Esophagus squamous epithelium (tissue), 5 donors: ENCODE data around the gene LMAN1L. TPM values are rescaled to one million over a fixed set of nuclear protein-coding genes. Genes with fewer than 3 reads are reported as not detected.

Source experiments
- DNase-seq: peaks from one replicate; lab custom pipeline; 2025; lab: John Stamatoyannopoulos, UW
- H3K27ac ChIP-seq, 4 donors: fragments of 200-600 bp; sonication (generic); one replicate each; pipeline ENCODE4 v1.5.1; 2016 to 2019; ENCODE audit warnings: mild to moderate bottlenecking in 1 of 4
- H3K27me3 ChIP-seq, 4 donors: fragments of 200-600 bp; sonication (generic); 1 replicate in 3 of 4; 2 replicates in 1 of 4; pipeline versions ENCODE4 v1.5.1 to v1.6.0; 2017 to 2021; ENCODE audit warnings: antibody characterized with exemption in 1 of 4
- H3K36me3 ChIP-seq, 3 donors: fragments of 200-600 bp; sonication (generic); one replicate each; pipeline ENCODE4 v1.5.1; 2016 to 2019
- H3K4me1 ChIP-seq, 3 donors: fragments of 200-600 bp; sonication (generic); one replicate each; pipeline ENCODE4 v1.5.1; 2017 to 2019
- H3K4me3 ChIP-seq, 4 donors: fragments of 200-600 bp; sonication (generic); 1 replicate in 3 of 4; 2 replicates in 1 of 4; pipeline ENCODE4 v1.5.1; 2016 to 2019; ENCODE audit warnings: mild to moderate bottlenecking in 2 of 4, moderate library complexity in 1 of 4
- H3K9me3 ChIP-seq, 3 donors: fragments of 200-600 bp; sonication (generic); one replicate each; pipeline ENCODE4 v1.5.1; 2016 to 2019
- POLR2A ChIP-seq, 4 donors: fragments of 450-650 bp; IDR thresholded peaks; one replicate each; pipeline ENCODE4 v1.6.1; 2017; ENCODE audit warnings: antibody characterized with exemption in 4 of 4, mild to moderate bottlenecking in 4 of 4, moderate library complexity in 3 of 4
- WGBS, 2 donors: methylation state at CpG; one replicate each; pipeline ENCODE4 v1.1.5; 2018; 5-methylcytosine and 5-hydroxymethylcytosine counted together
- intact Hi-C: fragments of 100-400 bp; cut with DNase I; formaldehyde crosslinking; loops from one replicate; pipeline ENCODE4 v1.15.0; 2022
- small RNA-seq, 4 donors: library from RNA; depleted of rRNA; stranded (forward); fragments of <200 nt; gene quantifications; one replicate each; pipeline ENCODE3, GENCODE V24; 2016
- total RNA-seq, 4 donors: library from RNA; depleted of rRNA; stranded (reverse); fragments of >200 nt; gene quantifications; one replicate each; pipeline ENCODE4 v1.1.0, GENCODE V29; 2016
- TF ChIP-seq, protein P1 (sequence below), 6 experiments: fragments of 450-650 bp in 4 of 6; fragments of 200-600 bp in 2 of 6; sonication (generic) in 2 of 6; IDR thresholded peaks; one replicate each; pipeline ENCODE4 v1.5.1; 2016 to 2019; ENCODE audit warnings: antibody characterized with exemption in 6 of 6, mild to moderate bottlenecking in 4 of 6, moderate library complexity in 4 of 6
- donor health status: DM: yes; HTN: yes; CAD: no.

LMAN1L gene
- total RNA-seq, 4 donors from 2014 or later, result 0.18 TPM; not detected in 3

DNA sequence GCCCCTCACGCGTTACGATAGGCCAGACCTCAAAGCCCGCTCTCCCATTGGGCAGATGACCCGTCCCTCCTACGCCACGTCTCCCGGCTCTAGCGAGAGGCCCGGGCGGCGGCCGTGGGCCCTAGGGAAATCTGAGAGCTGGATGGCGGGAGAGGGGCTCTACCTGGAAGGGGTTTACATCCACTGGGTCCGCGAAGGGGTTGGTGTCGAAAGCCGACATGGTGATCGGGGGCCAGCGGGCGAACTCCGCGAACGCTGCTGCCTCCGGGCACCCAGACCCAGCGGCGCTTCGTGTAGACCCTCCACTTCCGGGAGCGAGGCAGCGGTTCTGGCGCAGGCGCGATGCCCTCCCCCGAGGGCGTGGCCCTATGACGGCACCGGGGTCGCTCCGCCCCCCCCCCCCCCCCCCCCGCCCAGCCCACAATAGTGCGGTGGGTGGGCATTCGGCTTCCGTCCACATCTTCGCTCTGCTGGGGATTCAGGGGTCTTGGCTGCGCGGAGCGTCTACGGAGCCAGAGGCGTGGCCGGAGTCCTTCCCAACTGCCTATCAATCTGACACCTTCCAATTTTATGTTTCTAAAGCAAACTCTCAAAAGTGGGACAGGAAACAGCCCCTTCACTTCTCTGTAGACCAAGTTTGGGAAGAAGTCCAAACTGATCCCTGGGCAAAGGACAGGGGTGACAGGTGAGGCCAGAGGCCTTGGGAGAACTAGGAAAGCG lies 60.6 kb downstream of the LMAN1L start, which contains the start of gene SCAMP2:
Gene SCAMP2, minus strand, starts transcription at position 330 of the 720 bp plus-strand sequence. Its CDS starts 110 bp downstream, at position 220.
- Histone ChIP-seq H3K27ac (peak within 1 kb of the TSS; percentile 94 to 98 (median 96)), H3K27me3 (no peaks in the 10 kb centered on the region), H3K4me3 (peak within 1 kb of the TSS; percentile 59 to 98 (median 75)), H3K9me3 (no peaks in the 10 kb centered on the region), H3K36me3 (peaks cover 0 to under 1% (median 0%) of the 10 kb centered on the region in 3 donors), H3K4me1 (peaks cover 32 to 54% (median 48%) of the 10 kb centered on the region in 3 donors)
- peak; percentile 75 for DNase-seq
- WGBS, 2 donors, result 0 to 4% methylated on average over 1 to 5 of the region's 52 CpGs
- intact Hi-C loops, result no loop called here
- TF ChIP-seq POLR2A (IDR thresholded peaks at IDR 0.05), result peak in 3 of 4 donors; percentile 53 to 85 (median 72)
- TF ChIP-seq, protein P1, sequence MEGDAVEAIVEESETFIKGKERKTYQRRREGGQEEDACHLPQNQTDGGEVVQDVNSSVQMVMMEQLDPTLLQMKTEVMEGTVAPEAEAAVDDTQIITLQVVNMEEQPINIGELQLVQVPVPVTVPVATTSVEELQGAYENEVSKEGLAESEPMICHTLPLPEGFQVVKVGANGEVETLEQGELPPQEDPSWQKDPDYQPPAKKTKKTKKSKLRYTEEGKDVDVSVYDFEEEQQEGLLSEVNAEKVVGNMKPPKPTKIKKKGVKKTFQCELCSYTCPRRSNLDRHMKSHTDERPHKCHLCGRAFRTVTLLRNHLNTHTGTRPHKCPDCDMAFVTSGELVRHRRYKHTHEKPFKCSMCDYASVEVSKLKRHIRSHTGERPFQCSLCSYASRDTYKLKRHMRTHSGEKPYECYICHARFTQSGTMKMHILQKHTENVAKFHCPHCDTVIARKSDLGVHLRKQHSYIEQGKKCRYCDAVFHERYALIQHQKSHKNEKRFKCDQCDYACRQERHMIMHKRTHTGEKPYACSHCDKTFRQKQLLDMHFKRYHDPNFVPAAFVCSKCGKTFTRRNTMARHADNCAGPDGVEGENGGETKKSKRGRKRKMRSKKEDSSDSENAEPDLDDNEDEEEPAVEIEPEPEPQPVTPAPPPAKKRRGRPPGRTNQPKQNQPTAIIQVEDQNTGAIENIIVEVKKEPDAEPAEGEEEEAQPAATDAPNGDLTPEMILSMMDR (IDR thresholded peaks at IDR 0.05), result no peak

DNA sequence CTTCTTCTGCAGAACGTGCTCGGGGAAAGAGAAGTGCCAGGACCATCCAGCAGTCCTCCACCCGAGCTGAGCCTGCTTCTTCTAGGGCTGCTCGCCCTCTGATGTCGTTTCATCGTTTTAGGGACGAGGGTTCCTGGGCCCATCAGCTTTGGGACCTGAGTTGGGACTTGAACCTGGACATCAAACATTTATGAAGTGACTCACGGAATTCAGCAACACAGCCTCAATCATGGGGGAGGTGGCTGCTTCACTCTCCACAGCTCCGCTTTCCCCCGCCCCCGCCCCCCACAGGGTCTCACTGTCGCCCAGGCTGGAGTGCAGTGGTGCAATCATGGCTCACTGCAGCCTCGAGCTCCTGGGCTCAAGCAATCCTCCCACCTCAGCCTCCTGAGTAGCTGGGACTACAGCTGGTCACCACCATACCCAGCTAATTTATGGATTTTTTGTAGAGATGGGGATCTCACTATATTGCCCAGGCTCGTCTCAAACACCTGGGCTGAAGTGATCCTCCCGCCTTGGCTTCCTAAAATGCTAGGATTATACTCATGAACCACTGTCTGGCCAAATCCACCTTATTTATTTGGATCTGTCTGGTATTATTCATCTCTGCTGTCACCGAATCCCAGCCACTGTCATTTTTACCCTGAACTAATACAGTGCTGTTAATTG lies 61.3 kb downstream of the LMAN1L start:
- Histone ChIP-seq H3K36me3 (no peaks in the 10 kb centered on the region), H3K9me3 (no peaks in the 10 kb centered on the region), H3K27me3 (no peaks in the 10 kb centered on the region), H3K4me3 (peak overlapping the region; percentile 59 to 98 (median 75)), H3K4me1 (peaks cover 26 to 47% (median 41%) of the 10 kb centered on the region in 3 donors), H3K27ac (peak overlapping the region; percentile 94 to 98 (median 96))
- no peak for DNase-seq
- intact Hi-C loops, result no loop called here
- 24 to 32% methylated on average over 7 to 9 of the region's 16 CpGs for WGBS, 2 donors
- TF ChIP-seq POLR2A (IDR thresholded peaks at IDR 0.05), result no peak
- TF ChIP-seq, protein P1 (IDR thresholded peaks at IDR 0.05), result no peak

Small RNA genes lying within 50 kb of the gene (small RNA-seq; reads per million reads assigned to genes)
- 0 reads per million in 4 donors for gene CPLX3
- 0 reads per million in 4 donors for gene MIR4513
- 0.18 to 0.68 (median 0.26) reads per million in 4 donors for gene MIR6882

Other genes with a start within 250 kb of the LMAN1L start
- 100 to 1,000 TPM in 1 of 4 donors, 10 to 100 TPM in 3; 46.8 to 105 (median 58.0) TPM for gene CLK3, start 197.0 kb upstream of the LMAN1L start, total RNA-seq
- gene EDC3, start 116.8 kb upstream of the LMAN1L start, total RNA-seq, result 10 to 100 TPM in 3 of 4 donors, 1 to 10 TPM in 1; 10.0 to 17.4 (median 13.2) TPM
- gene CYP1A1, start 87.3 kb upstream of the LMAN1L start, total RNA-seq, result 1 to 10 TPM in 1 of 4 donors, under 1 TPM in 1, not detected in 2; 0.18 to 1.1 TPM
- gene CYP1A2, start 64.0 kb upstream of the LMAN1L start, total RNA-seq, result not detected
- gene CSK, start 30.8 kb upstream of the LMAN1L start, total RNA-seq, result 100 to 1,000 TPM in 1 of 4 donors, 10 to 100 TPM in 3; 30.6 to 130 (median 45.2) TPM
- under 1 TPM in 1 of 4 donors, not detected in 3; 0.11 TPM for gene CPLX3, start 13.8 kb downstream of the LMAN1L start, total RNA-seq
- gene ULK3, start 30.3 kb downstream of the LMAN1L start, total RNA-seq, result 100 to 1,000 TPM in 1 of 4 donors, 10 to 100 TPM in 3; 53.3 to 113 (median 60.9) TPM
- 100 to 1,000 TPM in 1 of 4 donors, 10 to 100 TPM in 3; 65.8 to 131 (median 88.7) TPM for gene SCAMP2, start 60.5 kb downstream of the LMAN1L start, total RNA-seq
- 10 to 100 TPM; 26.5 to 51.9 (median 47.9) TPM for gene MPI, start 77.2 kb downstream of the LMAN1L start, total RNA-seq
- 10 to 100 TPM; 29.3 to 71.8 (median 45.4) TPM for gene FAM219B, start 94.0 kb downstream of the LMAN1L start, total RNA-seq
- 100 to 1,000 TPM; 110 to 197 (median 172) TPM for gene COX5A, start 125.2 kb downstream of the LMAN1L start, total RNA-seq
- gene RPP25, start 143.9 kb downstream of the LMAN1L start, total RNA-seq, result 10 to 100 TPM in 3 of 4 donors, 1 to 10 TPM in 1; 5.8 to 12.5 (median 12.3) TPM
- gene SCAMP5, start 182.7 kb downstream of the LMAN1L start, total RNA-seq, result 1 to 10 TPM in 1 of 4 donors, under 1 TPM in 3; 0.57 to 2.0 (median 0.67) TPM
- 10 to 100 TPM; 11.6 to 14.7 (median 12.4) TPM for gene PPCDC, start 210.8 kb downstream of the LMAN1L start, total RNA-seq